Prostate gland (tissue), 2 donors: ENCODE results near the gene FXYD2. TPM values are rescaled to one million over a fixed set of nuclear protein-coding genes. Genes with fewer than 3 reads are reported as not detected.

Experiments used
- DNase-seq: peaks from one replicate; pipeline ENCODE4 v3.0.0-alpha.2; 2019; ENCODE audit warnings: low spot score
- H3K27ac ChIP-seq, 2 donors: fragments of 200-600 bp; sonication (generic); 2 replicates each; pipeline ENCODE4 v1.5.1; 2017 to 2019
- H3K27me3 ChIP-seq: fragments of 200-600 bp; sonication (generic); replicated peaks from 2 replicates; pipeline ENCODE4 v1.5.1; 2019; ENCODE audit not compliant: insufficient read depth
- H3K36me3 ChIP-seq, 2 donors: fragments of 200-600 bp; sonication (generic); 1 replicate in 1 of 2; 2 replicates in 1 of 2; pipeline versions ENCODE4 v1.5.1 to v1.8.1; 2017 to 2019
- H3K4me1 ChIP-seq: fragments of 200-600 bp; sonication (generic); replicated peaks from 2 replicates; pipeline ENCODE4 v1.5.1; 2019
- H3K4me3 ChIP-seq, 2 donors: fragments of 200-600 bp; sonication (generic); 2 replicates each; pipeline ENCODE4 v1.5.1; 2017 to 2019
- H3K9me3 ChIP-seq: fragments of 200-600 bp; sonication (generic); 2 replicates; pipeline ENCODE4 v1.5.1; 2017
- POLR2A ChIP-seq: fragments of 450-650 bp; IDR thresholded peaks from one replicate; pipeline ENCODE4 v1.6.1; 2016; ENCODE audit warnings: antibody characterized with exemption, mild to moderate bottlenecking
- POLR2AphosphoS5 ChIP-seq: sonication (generic); formaldehyde crosslinking; IDR thresholded peaks from one replicate; pipeline ENCODE4 v1.6.1; 2017; ENCODE audit warnings: antibody characterized with exemption
- WGBS: methylation state at CpG from one replicate; pipeline ENCODE4 v1.1.5; 2018; 5-methylcytosine and 5-hydroxymethylcytosine counted together
- intact Hi-C: fragments of 100-400 bp; cut with DNase I; formaldehyde crosslinking; loops from one replicate; pipeline ENCODE4 v1.14.2; 2022
- total RNA-seq, 2 donors: library from RNA; depleted of rRNA; stranded (reverse); fragments of >200 nt; gene quantifications; one replicate each; pipeline ENCODE4 v1.1.0, GENCODE V29; 2016
- TF ChIP-seq, protein P1 (sequence below), 4 experiments: fragments of 200-600 bp in 2 of 4; fragments of 450-650 bp in 2 of 4; sonication (generic) in 2 of 4; IDR thresholded peaks; 1 replicate in 3 of 4; 2 replicates in 1 of 4; pipeline ENCODE4 v1.5.1; 2016 to 2019; ENCODE audit warnings: antibody characterized with exemption in 4 of 4, mild to moderate bottlenecking in 2 of 4, moderate library complexity in 2 of 4

The FXYD2 gene
- total RNA-seq, 2 donors from 2014 or later, result 0.87 to 1.8 TPM

- H3K9me3 ChIP-seq, result no peaks in the 10 kb centered on the region
- no peak overlapping the region for H3K27ac ChIP-seq
- TF ChIP-seq, protein P1, sequence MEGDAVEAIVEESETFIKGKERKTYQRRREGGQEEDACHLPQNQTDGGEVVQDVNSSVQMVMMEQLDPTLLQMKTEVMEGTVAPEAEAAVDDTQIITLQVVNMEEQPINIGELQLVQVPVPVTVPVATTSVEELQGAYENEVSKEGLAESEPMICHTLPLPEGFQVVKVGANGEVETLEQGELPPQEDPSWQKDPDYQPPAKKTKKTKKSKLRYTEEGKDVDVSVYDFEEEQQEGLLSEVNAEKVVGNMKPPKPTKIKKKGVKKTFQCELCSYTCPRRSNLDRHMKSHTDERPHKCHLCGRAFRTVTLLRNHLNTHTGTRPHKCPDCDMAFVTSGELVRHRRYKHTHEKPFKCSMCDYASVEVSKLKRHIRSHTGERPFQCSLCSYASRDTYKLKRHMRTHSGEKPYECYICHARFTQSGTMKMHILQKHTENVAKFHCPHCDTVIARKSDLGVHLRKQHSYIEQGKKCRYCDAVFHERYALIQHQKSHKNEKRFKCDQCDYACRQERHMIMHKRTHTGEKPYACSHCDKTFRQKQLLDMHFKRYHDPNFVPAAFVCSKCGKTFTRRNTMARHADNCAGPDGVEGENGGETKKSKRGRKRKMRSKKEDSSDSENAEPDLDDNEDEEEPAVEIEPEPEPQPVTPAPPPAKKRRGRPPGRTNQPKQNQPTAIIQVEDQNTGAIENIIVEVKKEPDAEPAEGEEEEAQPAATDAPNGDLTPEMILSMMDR (IDR thresholded peaks at IDR 0.05), result no peak
- no peak for TF ChIP-seq POLR2AphosphoS5
- TF ChIP-seq POLR2A, result no peak
- no peaks in the 10 kb centered on the region for H3K4me1 ChIP-seq
- WGBS, result 82% methylated on average over 14 of the region's 14 CpGs
- no peaks in the 10 kb centered on the region for H3K27me3 ChIP-seq
- H3K36me3 ChIP-seq, result no peaks in the 10 kb centered on the region
- intact Hi-C loops, result no loop called here
- DNase-seq, result no peak
- no peak overlapping the region for H3K4me3 ChIP-seq
These were observed 11.8 kb upstream of the FXYD2 start for GRCh38 chr11:117836077-117836960.

- WGBS, result 95% methylated on average over 8 of the region's 8 CpGs
- Histone ChIP-seq H3K4me3 (no peak overlapping the region), H3K36me3 (no peaks in the 10 kb centered on the region), H3K9me3 (no peaks in the 10 kb centered on the region), H3K27me3 (no peaks in the 10 kb centered on the region), H3K4me1 (no peaks in the 10 kb centered on the region), H3K27ac (no peak overlapping the region)
- no peak for DNase-seq
- no peak for TF ChIP-seq POLR2AphosphoS5
- TF ChIP-seq POLR2A, result no peak
- TF ChIP-seq, protein P1 (IDR thresholded peaks at IDR 0.05), result no peak
- intact Hi-C loops, result no loop called here
These were observed 11.0 kb upstream of the FXYD2 start for GRCh38 chr11:117835576-117835975.

GRCh38 chr11:117834838-117835443 is 10.4 kb upstream of the FXYD2 start:
- Histone ChIP-seq H3K27me3 (no peaks in the 10 kb centered on the region), H3K4me3 (no peak overlapping the region), H3K9me3 (no peaks in the 10 kb centered on the region), H3K4me1 (no peaks in the 10 kb centered on the region), H3K36me3 (no peaks in the 10 kb centered on the region), H3K27ac (no peak overlapping the region)
- no peak for TF ChIP-seq POLR2A
- TF ChIP-seq, protein P1 (IDR thresholded peaks at IDR 0.05), result no peak
- TF ChIP-seq POLR2AphosphoS5, result no peak
- 93% methylated on average over 17 of the region's 17 CpGs for WGBS
- DNase-seq, result no peak
- intact Hi-C loops, result no loop called here

GRCh38 chr11:117834068-117834810 is 9.7 kb upstream of the FXYD2 start:
- no peak for DNase-seq

More at GRCh38 chr11:117834068-117834810, 9.7 kb upstream of the FXYD2 start:
- Histone ChIP-seq H3K9me3 (no peaks in the 10 kb centered on the region), H3K4me1 (no peaks in the 10 kb centered on the region), H3K4me3 (no peak overlapping the region), H3K27ac (no peak overlapping the region), H3K36me3 (no peaks in the 10 kb centered on the region), H3K27me3 (no peaks in the 10 kb centered on the region)
- TF ChIP-seq POLR2A, result no peak
- TF ChIP-seq, protein P1 (IDR thresholded peaks at IDR 0.05), result no peak
- no peak for TF ChIP-seq POLR2AphosphoS5
- WGBS, result 91% methylated on average over 6 of the region's 6 CpGs
- intact Hi-C loops, result no loop called here
